IMR-90 (cell line): ENCODE data around the gene TGFA.

ENCODE experiments used
- RAD21 ChIP-seq: IDR thresholded peaks from 2 replicates; pipeline ENCODE4 v1.6.1; 2012; ENCODE audit warnings: low read length, improper control_type of control experiment
- TF ChIP-seq, protein P1 (sequence below): conservative IDR thresholded peaks from 2 replicates; pipeline ENCODE4 v1.5.1; 2012; ENCODE audit warnings: mild to moderate bottlenecking, low read depth, low read length, improper control_type of control experiment

DNA sequence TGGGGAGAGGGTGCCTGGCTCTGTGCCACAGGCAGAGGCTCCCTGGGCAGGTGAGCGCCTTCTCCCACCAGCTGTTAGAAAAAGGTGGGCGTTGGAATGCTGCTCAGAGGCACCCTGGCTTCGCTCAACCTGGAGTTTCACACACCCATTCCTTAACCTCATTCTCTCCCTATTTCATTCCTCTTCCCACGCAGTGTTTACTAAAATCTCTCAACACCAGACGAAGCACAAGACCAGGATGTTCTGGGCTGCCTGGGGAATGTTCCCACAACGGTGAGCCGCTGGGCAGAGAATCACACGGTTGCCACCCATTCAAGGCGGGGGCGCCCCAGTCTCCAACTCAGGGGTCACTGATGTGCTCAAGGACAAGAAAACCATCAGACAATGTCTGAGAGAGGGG lies 64.5 kb downstream of the TGFA start:
- TF ChIP-seq, protein P1, sequence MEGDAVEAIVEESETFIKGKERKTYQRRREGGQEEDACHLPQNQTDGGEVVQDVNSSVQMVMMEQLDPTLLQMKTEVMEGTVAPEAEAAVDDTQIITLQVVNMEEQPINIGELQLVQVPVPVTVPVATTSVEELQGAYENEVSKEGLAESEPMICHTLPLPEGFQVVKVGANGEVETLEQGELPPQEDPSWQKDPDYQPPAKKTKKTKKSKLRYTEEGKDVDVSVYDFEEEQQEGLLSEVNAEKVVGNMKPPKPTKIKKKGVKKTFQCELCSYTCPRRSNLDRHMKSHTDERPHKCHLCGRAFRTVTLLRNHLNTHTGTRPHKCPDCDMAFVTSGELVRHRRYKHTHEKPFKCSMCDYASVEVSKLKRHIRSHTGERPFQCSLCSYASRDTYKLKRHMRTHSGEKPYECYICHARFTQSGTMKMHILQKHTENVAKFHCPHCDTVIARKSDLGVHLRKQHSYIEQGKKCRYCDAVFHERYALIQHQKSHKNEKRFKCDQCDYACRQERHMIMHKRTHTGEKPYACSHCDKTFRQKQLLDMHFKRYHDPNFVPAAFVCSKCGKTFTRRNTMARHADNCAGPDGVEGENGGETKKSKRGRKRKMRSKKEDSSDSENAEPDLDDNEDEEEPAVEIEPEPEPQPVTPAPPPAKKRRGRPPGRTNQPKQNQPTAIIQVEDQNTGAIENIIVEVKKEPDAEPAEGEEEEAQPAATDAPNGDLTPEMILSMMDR = no peak
- TF ChIP-seq RAD21 = no peak
